ENCODE results near the gene DIDO1. TPM values are rescaled to one million over a fixed set of nuclear protein-coding genes. Genes with fewer than 3 reads are reported as not detected.

Gene DIDO1
- total and polyA plus RNA-seq, 12 donors: 19.0 to 51.3 (median 37.3) TPM

DNA sequence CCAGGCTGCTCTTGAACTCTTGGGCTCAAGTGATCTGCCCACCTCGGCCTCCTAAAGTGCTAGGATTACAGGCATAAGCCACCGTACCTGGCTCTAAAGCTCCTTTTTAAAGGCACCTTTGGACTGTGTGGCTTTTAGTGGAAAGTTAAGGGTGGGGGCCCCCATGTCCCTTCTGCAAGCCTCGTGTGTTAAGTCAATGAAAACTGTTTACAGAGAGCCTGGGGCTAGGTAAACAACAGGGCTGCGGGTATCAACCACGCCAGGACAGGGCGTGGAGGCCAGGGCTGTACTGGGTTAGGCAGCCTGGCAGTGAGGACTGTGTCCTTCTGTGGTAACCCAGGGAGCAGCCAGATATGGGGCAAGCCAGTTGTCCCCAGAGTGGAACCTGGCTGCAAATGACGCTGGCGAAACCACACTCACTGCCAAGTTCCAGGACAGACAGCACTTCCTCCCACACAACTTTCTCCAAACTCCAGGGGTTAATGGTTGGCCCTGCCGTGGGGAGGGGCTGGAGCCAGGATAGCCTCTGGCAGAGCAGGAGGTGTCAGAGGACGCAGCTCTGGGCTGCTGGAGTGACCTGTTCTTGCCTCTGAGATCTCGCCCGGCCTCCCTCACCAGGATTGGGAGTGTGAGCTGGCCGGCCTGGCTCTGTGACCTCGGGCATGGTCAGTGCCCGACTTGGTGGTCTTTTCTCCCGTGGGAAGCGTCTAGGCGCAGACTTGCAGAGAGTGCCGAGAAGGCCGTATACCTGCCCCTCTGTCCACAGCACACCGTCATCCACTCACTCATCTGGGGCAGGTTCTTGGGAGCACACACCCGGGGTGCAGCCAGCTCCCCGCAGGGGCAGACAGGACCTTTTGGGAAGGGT lies 29.4 kb upstream of the DIDO1 start:
- H3K27me3 ChIP-seq: no peaks in the 10 kb centered on the region
- no peak for DNase-seq
- intact Hi-C loops (cut with DNase I): no loop called here
- no peak for TF ChIP-seq POLR2A (IDR thresholded peaks at IDR 0.05)
- TF ChIP-seq, protein P1, sequence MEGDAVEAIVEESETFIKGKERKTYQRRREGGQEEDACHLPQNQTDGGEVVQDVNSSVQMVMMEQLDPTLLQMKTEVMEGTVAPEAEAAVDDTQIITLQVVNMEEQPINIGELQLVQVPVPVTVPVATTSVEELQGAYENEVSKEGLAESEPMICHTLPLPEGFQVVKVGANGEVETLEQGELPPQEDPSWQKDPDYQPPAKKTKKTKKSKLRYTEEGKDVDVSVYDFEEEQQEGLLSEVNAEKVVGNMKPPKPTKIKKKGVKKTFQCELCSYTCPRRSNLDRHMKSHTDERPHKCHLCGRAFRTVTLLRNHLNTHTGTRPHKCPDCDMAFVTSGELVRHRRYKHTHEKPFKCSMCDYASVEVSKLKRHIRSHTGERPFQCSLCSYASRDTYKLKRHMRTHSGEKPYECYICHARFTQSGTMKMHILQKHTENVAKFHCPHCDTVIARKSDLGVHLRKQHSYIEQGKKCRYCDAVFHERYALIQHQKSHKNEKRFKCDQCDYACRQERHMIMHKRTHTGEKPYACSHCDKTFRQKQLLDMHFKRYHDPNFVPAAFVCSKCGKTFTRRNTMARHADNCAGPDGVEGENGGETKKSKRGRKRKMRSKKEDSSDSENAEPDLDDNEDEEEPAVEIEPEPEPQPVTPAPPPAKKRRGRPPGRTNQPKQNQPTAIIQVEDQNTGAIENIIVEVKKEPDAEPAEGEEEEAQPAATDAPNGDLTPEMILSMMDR (IDR thresholded peaks at IDR 0.05): no peak
- no peaks in the 10 kb centered on the region for H3K9me3 ChIP-seq (replicated peaks in 1 of 3)
- no peak overlapping the region for H3K27ac ChIP-seq
- peaks cover 9 to 26% of the 10 kb centered on the region in 2 donors for H3K4me1 ChIP-seq (replicated peaks in 1 of 2)
- H3K4me3 ChIP-seq: no peak overlapping the region
- H3K36me3 ChIP-seq (replicated peaks in 1 of 2): no peaks in the 10 kb centered on the region
- 81 to 86% (median 84%) methylated on average over 18 to 23 of the region's 23 CpGs for WGBS, 4 donors

DNA sequence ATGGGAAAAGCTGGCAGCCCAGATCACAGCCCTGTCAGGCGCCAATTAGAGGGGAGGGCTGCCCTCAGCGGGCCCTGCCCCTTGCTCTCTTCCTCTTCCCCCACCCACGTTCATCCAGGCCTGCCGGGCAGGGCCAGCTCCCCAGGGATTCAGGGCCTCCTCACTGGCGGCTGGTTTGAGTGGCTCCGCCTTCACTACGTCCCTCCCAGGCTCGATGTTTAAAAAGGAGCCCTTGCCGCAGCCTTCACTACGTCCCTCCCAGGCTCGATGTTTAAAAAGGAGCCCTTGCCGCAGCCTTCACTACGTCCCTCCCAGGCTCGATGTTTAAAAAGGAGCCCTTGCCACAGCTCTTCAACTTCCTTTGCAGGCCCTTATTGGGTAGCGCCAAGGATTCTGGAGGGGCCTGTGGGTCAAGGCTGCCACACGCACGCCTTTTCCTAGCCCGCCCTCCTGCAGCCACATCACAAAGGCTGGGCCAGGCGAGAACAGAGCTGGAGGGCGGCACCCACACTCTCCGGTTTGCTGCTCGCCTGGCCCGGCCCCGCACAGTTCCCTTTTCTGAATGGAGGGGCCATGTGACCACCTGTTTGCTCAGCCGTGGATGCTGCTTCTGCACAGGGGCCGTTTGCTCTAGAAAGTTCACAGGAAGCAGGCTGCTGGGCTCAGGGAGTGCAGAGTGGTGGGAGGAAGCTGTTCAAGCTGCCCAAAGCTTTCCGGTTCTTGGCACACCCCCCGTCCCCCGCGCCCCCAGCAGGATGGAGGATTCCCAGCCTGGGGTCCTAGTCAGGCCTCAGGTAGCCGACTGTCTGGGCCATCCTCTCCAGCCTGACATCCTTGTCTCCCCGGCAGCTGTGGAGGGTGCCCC lies 27.8 kb upstream of the DIDO1 start:
- no peaks in the 10 kb centered on the region for H3K9me3 ChIP-seq (replicated peaks in 1 of 3)
- peak overlapping the region in 1 of 4 donors; percentile 48 for H3K4me3 ChIP-seq
- peaks cover 0 to 6% of the 10 kb centered on the region in 2 donors for H3K36me3 ChIP-seq (replicated peaks in 1 of 2)

DNA sequence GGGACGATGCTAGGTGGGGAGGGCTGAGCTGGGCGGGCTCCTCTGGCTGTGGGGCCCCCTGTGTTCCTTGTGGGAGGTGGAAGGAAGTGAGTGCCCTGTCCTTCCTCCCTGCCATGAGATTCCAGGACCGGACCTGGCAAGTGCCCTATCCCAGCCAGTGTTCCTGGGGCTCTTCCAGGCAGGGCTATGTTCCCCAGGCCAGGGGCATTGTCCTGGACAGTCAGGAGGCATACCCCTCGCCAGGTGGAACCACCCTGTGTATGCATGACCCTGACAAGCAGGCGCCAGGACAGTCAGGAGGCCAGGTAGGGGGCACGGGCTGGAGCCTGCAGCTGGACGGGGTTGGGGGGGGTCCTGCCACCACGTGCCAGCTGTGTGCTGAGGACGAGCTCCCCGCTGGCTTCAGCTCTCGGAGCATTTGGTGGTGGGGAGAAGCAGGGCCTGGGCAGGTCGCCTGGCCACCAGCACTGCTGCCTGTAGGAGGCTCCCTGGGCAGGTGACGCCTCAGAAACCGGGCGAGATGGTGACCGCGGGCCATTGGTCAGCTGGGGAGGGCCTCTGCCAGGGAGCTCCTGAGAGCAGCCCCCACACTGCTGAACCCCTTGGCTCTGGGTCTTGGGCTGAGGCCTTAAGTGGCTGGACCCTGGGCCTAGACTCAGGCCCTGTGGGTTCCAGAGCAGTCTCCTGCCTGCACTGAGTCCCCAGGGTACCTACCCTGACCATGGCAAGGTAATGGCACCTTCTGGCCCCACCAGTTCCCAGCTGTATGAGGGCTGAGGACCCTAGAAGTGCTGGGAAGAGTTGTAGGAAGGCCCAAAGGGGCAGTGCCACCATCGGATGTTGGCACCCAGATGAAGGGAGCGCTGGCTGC lies 26.9 kb upstream of the DIDO1 start:
- Histone ChIP-seq H3K27me3 (no peaks in the 10 kb centered on the region), H3K4me3 (peak overlapping the region in 1 of 4 donors; percentile 48), H3K36me3 (replicated peaks in 1 of 2) (peaks cover 0 to 6% of the 10 kb centered on the region in 2 donors), H3K27ac (peak overlapping the region in 4 of 5 donors; percentile 32 to 84 (median 72)), H3K4me1 (replicated peaks in 1 of 2) (peaks cover 9 to 26% of the 10 kb centered on the region in 2 donors), H3K9me3 (replicated peaks in 1 of 3) (no peaks in the 10 kb centered on the region)
- intact Hi-C loops (cut with DNase I): no loop called here
- WGBS, 4 donors: 33 to 69% (median 57%) methylated on average over 2 to 19 of the region's 19 CpGs
- TF ChIP-seq, protein P1 (IDR thresholded peaks at IDR 0.05): no peak
- TF ChIP-seq POLR2A (IDR thresholded peaks at IDR 0.05): no peak
- no peak for DNase-seq

More for the DNA sequence above, 27.8 kb upstream of the DIDO1 start:
- peak overlapping the region in 4 of 5 donors; percentile 32 to 84 (median 72) for H3K27ac ChIP-seq
- peak; percentile 43 to 80 (median 73) for DNase-seq
- WGBS, 4 donors: 1 to 18% (median 12%) methylated on average over 14 to 32 of the region's 32 CpGs
- no peaks in the 10 kb centered on the region for H3K27me3 ChIP-seq
- peaks cover 9 to 26% of the 10 kb centered on the region in 2 donors for H3K4me1 ChIP-seq (replicated peaks in 1 of 2)
- intact Hi-C loops (cut with DNase I): no loop called here
- peak in 1 of 2 donors; percentile 18 for TF ChIP-seq POLR2A (IDR thresholded peaks at IDR 0.05)
- TF ChIP-seq, protein P1 (IDR thresholded peaks at IDR 0.05): no peak
